Measurements from ENCODE around the gene LSM3.

The LSM3 gene

GRCh38 chr3:14194865-14195264 lies 16.2 kb downstream of the LSM3 start:
- Histone ChIP-seq H3K27me3 (ENCODE audit: insufficient read depth, low read depth, severe bottlenecking) (no peaks in the 10 kb centered on the region), H3K4me3 (ENCODE audit: low read depth, low read length) (no peak overlapping the region), H3K9me3 (ENCODE audit: severe bottlenecking) (no peaks in the 10 kb centered on the region), H3K36me3 (peaks cover 29% of the 10 kb centered on the region), H3K27ac (no peak overlapping the region)
- no peak for TF ChIP-seq CTCF (IDR thresholded peaks at IDR 0.05; ENCODE audit: low read depth, low read length)
- DNase-seq: no peak

- no peak overlapping the region for H3K27ac ChIP-seq
- no peak for TF ChIP-seq CTCF (IDR thresholded peaks at IDR 0.05; ENCODE audit: low read depth, low read length)
- no peak overlapping the region for H3K4me3 ChIP-seq (ENCODE audit: low read depth, low read length)
- no peaks in the 10 kb centered on the region for H3K9me3 ChIP-seq (ENCODE audit: severe bottlenecking)
- H3K27me3 ChIP-seq (ENCODE audit: insufficient read depth, low read depth, severe bottlenecking): no peaks in the 10 kb centered on the region
- H3K36me3 ChIP-seq: peaks cover 29% of the 10 kb centered on the region
- no peak for DNase-seq
Observed at GRCh38 chr3:14199641-14200040, 21.0 kb downstream of the LSM3 start.

- Histone ChIP-seq H3K9me3 (ENCODE audit: severe bottlenecking) (no peaks in the 10 kb centered on the region), H3K27ac (no peak overlapping the region), H3K27me3 (ENCODE audit: insufficient read depth, low read depth, severe bottlenecking) (no peaks in the 10 kb centered on the region), H3K4me3 (ENCODE audit: low read depth, low read length) (no peak overlapping the region), H3K36me3 (peaks cover 29% of the 10 kb centered on the region)
- DNase-seq: peak; percentile 32
- TF ChIP-seq CTCF (IDR thresholded peaks at IDR 0.05; ENCODE audit: low read depth, low read length): no peak
Observed at GRCh38 chr3:14200276-14200675, 21.7 kb downstream of the LSM3 start.

GRCh38 chr3:14200841-14201240 lies 22.2 kb downstream of the LSM3 start:
- H3K27ac ChIP-seq: no peak overlapping the region
- no peak for DNase-seq
- peaks cover 29% of the 10 kb centered on the region for H3K36me3 ChIP-seq
- no peak overlapping the region for H3K4me3 ChIP-seq (ENCODE audit: low read depth, low read length)
- H3K27me3 ChIP-seq (ENCODE audit: insufficient read depth, low read depth, severe bottlenecking): no peaks in the 10 kb centered on the region
- H3K9me3 ChIP-seq (ENCODE audit: severe bottlenecking): no peaks in the 10 kb centered on the region
- no peak for TF ChIP-seq CTCF (IDR thresholded peaks at IDR 0.05; ENCODE audit: low read depth, low read length)

- no peak for TF ChIP-seq CTCF (IDR thresholded peaks at IDR 0.05; ENCODE audit: low read depth, low read length)
- peaks cover 23% of the 10 kb centered on the region for H3K36me3 ChIP-seq
- H3K9me3 ChIP-seq (ENCODE audit: severe bottlenecking): no peaks in the 10 kb centered on the region
- H3K27me3 ChIP-seq (ENCODE audit: insufficient read depth, low read depth, severe bottlenecking): no peaks in the 10 kb centered on the region
- no peak overlapping the region for H3K27ac ChIP-seq
- DNase-seq: no peak
- no peak overlapping the region for H3K4me3 ChIP-seq (ENCODE audit: low read depth, low read length)
Observed at GRCh38 chr3:14201940-14202684, 23.5 kb downstream of the LSM3 start.

All from WERI-Rb-1 (cell line).